Activated naive CD4-positive, alpha-beta T cell treated with anti-CD3 and anti-CD28 coated beads, Interleukin-2, amount 10 ng/mL, durations not matched to agents 7 days and 5 days (primary cell): ENCODE data around the gene C5orf15.
"Not testable (repeated sequence)": the region's sequence is repeated elsewhere in the genome, so short reads cannot be mapped to it uniquely, and the experiment has no call there.

Source experiments
- CTCF ChIA-PET: fragments of 350-600 bp; sonication (Branson Sonifier 250); formaldehyde crosslinking; loops from one replicate; lab custom pipeline; 2021; ENCODE audit warnings: antibody characterized with exemption; lab: Charles Lee
- DNase-seq: peaks from one replicate; pipeline ENCODE4 v3.0.0-alpha.2; 2020
- H3K27ac Mint-ChIP-seq: one replicate; pipeline ENCODE4 v1.8.0; 2021; ENCODE audit warnings: mild to moderate bottlenecking, moderate library complexity, mixed read lengths
- H3K27me3 Mint-ChIP-seq: one replicate; pipeline ENCODE4 v1.8.0; 2021; ENCODE audit warnings: mild to moderate bottlenecking, mixed read lengths
- H3K36me3 Mint-ChIP-seq: one replicate; pipeline ENCODE4 v1.8.0; 2021; ENCODE audit warnings: mixed read lengths
- H3K4me1 Mint-ChIP-seq: one replicate; pipeline ENCODE4 v1.8.0; 2021; ENCODE audit warnings: mixed read lengths
- H3K4me3 Mint-ChIP-seq: one replicate; pipeline ENCODE4 v1.8.0; 2021; ENCODE audit warnings: mild to moderate bottlenecking, moderate library complexity, mixed read lengths
- H3K9me3 Mint-ChIP-seq: one replicate; pipeline ENCODE4 v1.8.0; 2021; ENCODE audit warnings: mixed read lengths

The C5orf15 gene

GRCh38 chr5:133966090-133966489 lies 2.3 kb downstream of the C5orf15 start:
- DNase-seq, result no peak
- Mint-ChIP-seq H3K27ac (no peak overlapping the region), H3K9me3 (no peaks in the 10 kb centered on the region), H3K4me3 (no peak overlapping the region), H3K36me3 (peaks cover 45% of the 10 kb centered on the region), H3K4me1 (peaks cover 65% of the 10 kb centered on the region), H3K27me3 (no peaks in the 10 kb centered on the region)
- CTCF ChIA-PET, result interaction anchor here (0.6 to 1.2 kb wide), 2 partner anchors 31 to 213 kb away, joined by 3 read pairs; no protein-coding TSS in a partner anchor

- Mint-ChIP-seq H3K4me1 (peaks cover 63% of the 10 kb centered on the region), H3K4me3 (peak overlapping the region; percentile 13), H3K36me3 (peaks cover 49% of the 10 kb centered on the region), H3K9me3 (no peaks in the 10 kb centered on the region), H3K27me3 (no peaks in the 10 kb centered on the region), H3K27ac (peak overlapping the region; percentile 77)
- no peak for DNase-seq
- CTCF ChIA-PET, result interaction anchor here (1.4 to 1.8 kb wide), 2 partner anchors 12 to 19 kb away, joined by 3 to 4 read pairs; no protein-coding TSS in a partner anchor
These were observed 4.8 kb downstream of the C5orf15 start for GRCh38 chr5:133963493-133964128.

- H3K36me3 Mint-ChIP-seq, result peaks cover 46% of the 10 kb centered on the region
- H3K4me3 Mint-ChIP-seq, result peak overlapping the region; percentile 13
- H3K9me3 Mint-ChIP-seq, result no peaks in the 10 kb centered on the region
- H3K27me3 Mint-ChIP-seq, result no peaks in the 10 kb centered on the region
- no peak for DNase-seq
- CTCF ChIA-PET, result interaction anchor here (1.0 to 1.8 kb wide), 5 partner anchors 11 to 42 kb away, joined by 3 to 4 read pairs (median 3); partner anchors contain the start of gene VDAC1
- H3K27ac Mint-ChIP-seq, result peak overlapping the region; percentile 77
- H3K4me1 Mint-ChIP-seq, result peaks cover 58% of the 10 kb centered on the region
These were observed 5.5 kb downstream of the C5orf15 start for GRCh38 chr5:133962801-133963476.

- Mint-ChIP-seq H3K4me1 (peaks cover 58% of the 10 kb centered on the region), H3K9me3 (no peaks in the 10 kb centered on the region), H3K27ac (no peak overlapping the region), H3K36me3 (peaks cover 47% of the 10 kb centered on the region), H3K4me3 (no peak overlapping the region), H3K27me3 (no peaks in the 10 kb centered on the region)
- DNase-seq, result no peak
- CTCF ChIA-PET, result interaction anchor here (1.0 to 1.8 kb wide), 5 partner anchors 10 to 43 kb away, joined by 3 to 4 read pairs (median 3); partner anchors contain the start of gene VDAC1
These were observed 6.3 kb downstream of the C5orf15 start for GRCh38 chr5:133962131-133962530.

GRCh38 chr5:133959643-133960042 lies 8.8 kb downstream of the C5orf15 start:
- no peak overlapping the region for H3K4me3 Mint-ChIP-seq
- peaks cover 43% of the 10 kb centered on the region for H3K4me1 Mint-ChIP-seq
- H3K27ac Mint-ChIP-seq, result peak overlapping the region; percentile 21
- CTCF ChIA-PET, result interaction anchor here (1.0 kb wide), 1 partner anchor 90 kb away, joined by 3 read pairs; no protein-coding TSS in a partner anchor
- no peaks in the 10 kb centered on the region for H3K9me3 Mint-ChIP-seq
- H3K27me3 Mint-ChIP-seq, result no peaks in the 10 kb centered on the region
- peaks cover 50% of the 10 kb centered on the region for H3K36me3 Mint-ChIP-seq
- DNase-seq, result no peak

- Mint-ChIP-seq H3K27me3 (no peaks in the 10 kb centered on the region), H3K27ac (no peak overlapping the region), H3K9me3 (no peaks in the 10 kb centered on the region), H3K4me1 (peaks cover 24% of the 10 kb centered on the region), H3K4me3 (no peak overlapping the region), H3K36me3 (peaks cover 39% of the 10 kb centered on the region)
- DNase-seq, result no peak
- CTCF ChIA-PET, result no interaction called here
These were observed 10.8 kb downstream of the C5orf15 start for GRCh38 chr5:133957591-133957990.

- Mint-ChIP-seq H3K36me3 (peaks cover 34% of the 10 kb centered on the region), H3K4me3 (no peak overlapping the region), H3K27ac (no peak overlapping the region), H3K4me1 (peaks cover 19% of the 10 kb centered on the region), H3K9me3 (no peaks in the 10 kb centered on the region), H3K27me3 (no peaks in the 10 kb centered on the region)
- CTCF ChIA-PET, result no interaction called here
- DNase-seq, result no peak
These were observed 11.3 kb downstream of the C5orf15 start for GRCh38 chr5:133957080-133957479.

GRCh38 chr5:133956196-133956595 lies 12.2 kb downstream of the C5orf15 start:
- not testable (repeated sequence) for H3K4me3 Mint-ChIP-seq, H3K27me3 Mint-ChIP-seq, DNase-seq, H3K9me3 Mint-ChIP-seq, H3K27ac Mint-ChIP-seq
- CTCF ChIA-PET, result interaction anchor here (0.7 kb wide), 1 partner anchor 24 kb away, joined by 3 read pairs; no protein-coding TSS in a partner anchor
- Mint-ChIP-seq H3K36me3 (peaks cover 34% of the 10 kb centered on the region), H3K4me1 (peaks cover 19% of the 10 kb centered on the region)

- Mint-ChIP-seq H3K4me3 (no peak overlapping the region), H3K27ac (no peak overlapping the region), H3K4me1 (peaks cover 9% of the 10 kb centered on the region), H3K36me3 (peaks cover 25% of the 10 kb centered on the region), H3K9me3 (no peaks in the 10 kb centered on the region), H3K27me3 (no peaks in the 10 kb centered on the region)
- no peak for DNase-seq
- CTCF ChIA-PET, result interaction anchor here (1.2 kb wide), 1 partner anchor 83 kb away, joined by 3 read pairs; no protein-coding TSS in a partner anchor
These were observed 14.8 kb downstream of the C5orf15 start for GRCh38 chr5:133953568-133954145.

- Mint-ChIP-seq H3K4me3 (no peak overlapping the region), H3K4me1 (peaks cover 7% of the 10 kb centered on the region), H3K27ac (no peak overlapping the region), H3K36me3 (peaks cover 24% of the 10 kb centered on the region), H3K9me3 (no peaks in the 10 kb centered on the region), H3K27me3 (peaks cover 5% of the 10 kb centered on the region)
- DNase-seq, result no peak
- CTCF ChIA-PET, result interaction anchor here (1.2 kb wide), 1 partner anchor 82 kb away, joined by 3 read pairs; no protein-coding TSS in a partner anchor
These were observed 15.5 kb downstream of the C5orf15 start for GRCh38 chr5:133952729-133953567.

- Mint-ChIP-seq H3K9me3 (no peaks in the 10 kb centered on the region), H3K27ac (no peak overlapping the region), H3K27me3 (peaks cover 12% of the 10 kb centered on the region), H3K4me1 (no peaks in the 10 kb centered on the region), H3K4me3 (no peak overlapping the region), H3K36me3 (peaks cover 14% of the 10 kb centered on the region)
- no peak for DNase-seq
- CTCF ChIA-PET, result interaction anchor here (0.9 kb wide), 1 partner anchor 82 kb away, joined by 3 read pairs; no protein-coding TSS in a partner anchor
These were observed 17.4 kb downstream of the C5orf15 start for GRCh38 chr5:133950821-133951612.

GRCh38 chr5:133948721-133949120 lies 19.7 kb downstream of the C5orf15 start:
- Mint-ChIP-seq H3K36me3 (peaks cover 4% of the 10 kb centered on the region), H3K4me3 (no peak overlapping the region), H3K4me1 (no peaks in the 10 kb centered on the region), H3K27me3 (peaks cover 12% of the 10 kb centered on the region), H3K9me3 (no peaks in the 10 kb centered on the region), H3K27ac (no peak overlapping the region)
- CTCF ChIA-PET, result no interaction called here
- DNase-seq, result no peak

- no peak overlapping the region for H3K4me3 Mint-ChIP-seq
- no peak overlapping the region for H3K27ac Mint-ChIP-seq
- no peaks in the 10 kb centered on the region for H3K4me1 Mint-ChIP-seq
- no peaks in the 10 kb centered on the region for H3K36me3 Mint-ChIP-seq
- H3K9me3 Mint-ChIP-seq, result no peaks in the 10 kb centered on the region
- no peak for DNase-seq
- CTCF ChIA-PET, result no interaction called here
- H3K27me3 Mint-ChIP-seq, result peaks cover 12% of the 10 kb centered on the region
These were observed 21.0 kb downstream of the C5orf15 start for GRCh38 chr5:133947431-133947841.
